Left colon (tissue), 2 donors: ENCODE results near the gene IL5. TPM values are rescaled to one million over a fixed set of nuclear protein-coding genes. Genes with fewer than 3 reads are reported as not detected.
"Not testable (repeated sequence)": the region's sequence is repeated elsewhere in the genome, so short reads cannot be mapped to it uniquely, and the experiment has no call there.

Experiments
- ATAC-seq: fragments of 200-7000 bp; cut with Tn5 transposase; one replicate; pipeline ENCODE4 v1.9.1; 2020; ENCODE audit warnings: mild to moderate bottlenecking, moderate library complexity
- DNase-seq, 2 donors: peaks; one replicate each; pipeline ENCODE4 v3.0.0-alpha.2; 2020
- intact Hi-C, 2 donors: fragments of 100-400 bp; cut with DNase I in 1 of 2; cut with micrococcal nuclease in 1 of 2; formaldehyde crosslinking; loops; one replicate each; pipeline versions ENCODE4 v1.11.2 to v1.14.0; 2022; cut with DNase I, micrococcal nuclease
- long read RNA-seq: library from polyadenylated mRNA; unstranded; transcript quantifications from one replicate; pipeline ENCODE4 v2.0.0, GENCODE V29; 2021
- total RNA-seq, 2 donors: library from RNA; stranded (reverse); fragmentation: NEBNext Ultra II Directional; extraction: Animal tissue kit (Norgen Biotek cat#: 25700); gene quantifications; one replicate each; pipeline ENCODE4 v1.2.1, GENCODE V29; 2021
- donor health status: DM: no; HTN: no; CAD: no.
- donor health status: DM: yes; HTN: yes; CAD: no.

The IL5 gene
- not detected for total RNA-seq
- long read RNA-seq: 0 reads

- intact Hi-C loops: no loop called here
- no peak for DNase-seq
- ATAC-seq: no peak
Observed at GRCh38 chr5:132543472-132544201, at the start of gene IL5. IL5 (minus strand) TSS chr5:132543522; CDS start chr5:132543478, 44 bp downstream.

- ATAC-seq (no peak), DNase-seq (no peak)
Observed at GRCh38 chr5:132592521-132592920, 49.2 kb upstream of the IL5 start.

GRCh38 chr5:132591145-132591544 is 47.8 kb upstream of the IL5 start:
- ATAC-seq: no peak
- DNase-seq: no peak
- intact Hi-C loops: no loop called here

More at GRCh38 chr5:132592521-132592920, 49.2 kb upstream of the IL5 start:
- intact Hi-C loops: no loop called here

- ATAC-seq (no peak), DNase-seq (no peak)
- intact Hi-C loops: no loop called here
Observed at GRCh38 chr5:132589467-132589866, 46.1 kb upstream of the IL5 start.

- no peak for ATAC-seq
- intact Hi-C loops: no loop called here
- no peak for DNase-seq
Observed at GRCh38 chr5:132586063-132586462, 42.7 kb upstream of the IL5 start.

- ATAC-seq, intact Hi-C loops, DNase-seq: not testable (repeated sequence)
Observed at GRCh38 chr5:132584560-132584959, 41.2 kb upstream of the IL5 start.

- ATAC-seq (no peak), DNase-seq (no peak)
- intact Hi-C loops: no loop called here
Observed at GRCh38 chr5:132576123-132576522, 32.8 kb upstream of the IL5 start.

GRCh38 chr5:132566657-132567056 is 23.3 kb upstream of the IL5 start:
- ATAC-seq (no peak), DNase-seq (no peak)
- intact Hi-C loops: no loop called here

GRCh38 chr5:132564555-132564954 is 21.2 kb upstream of the IL5 start:
- DNase-seq, ATAC-seq, intact Hi-C loops: not testable (repeated sequence)

GRCh38 chr5:132561601-132562000 is 18.3 kb upstream of the IL5 start:
- DNase-seq: no peak
- intact Hi-C loops: no loop called here
- ATAC-seq: no peak

- no peak for ATAC-seq
Observed at GRCh38 chr5:132559383-132560060, 16.2 kb upstream of the IL5 start.

GRCh38 chr5:132557478-132558172 is 14.3 kb upstream of the IL5 start:
- DNase-seq (peak; percentile 78 to 83), ATAC-seq (peak; percentile 93)
- intact Hi-C loops: no loop called here

More at GRCh38 chr5:132559383-132560060, 16.2 kb upstream of the IL5 start:
- no peak for DNase-seq
- intact Hi-C loops: no loop called here

- DNase-seq: peak; percentile 95 to 98
- intact Hi-C loops: no loop called here
Observed at GRCh38 chr5:132556763-132557477, 13.6 kb upstream of the IL5 start, which contains the start of gene RAD50. RAD50 (plus strand) TSS chr5:132556977; CDS start chr5:132557325, 348 bp downstream.

GRCh38 chr5:132556153-132556762 is 12.9 kb upstream of the IL5 start:
- intact Hi-C loops: no loop called here
- DNase-seq: no peak
- ATAC-seq: no peak

More at GRCh38 chr5:132556763-132557477, 13.6 kb upstream of the IL5 start, which contains the start of gene RAD50:
- peak; percentile 97 for ATAC-seq

GRCh38 chr5:132549576-132549975 is 6.3 kb upstream of the IL5 start:
- ATAC-seq (no peak), DNase-seq (no peak)
- intact Hi-C loops: no loop called here

GRCh38 chr5:132548834-132549233 is 5.5 kb upstream of the IL5 start:
- ATAC-seq, DNase-seq, intact Hi-C loops: not testable (repeated sequence)

GRCh38 chr5:132547269-132547668 is 3.9 kb upstream of the IL5 start:
- ATAC-seq (no peak), DNase-seq (no peak)
- intact Hi-C loops: no loop called here

GRCh38 chr5:132546108-132546507 is 2.8 kb upstream of the IL5 start:
- no peak for DNase-seq
- intact Hi-C loops: no loop called here
- ATAC-seq: no peak
